Measurements from ENCODE around the gene TBCCD1.

Gene TBCCD1, protein sequence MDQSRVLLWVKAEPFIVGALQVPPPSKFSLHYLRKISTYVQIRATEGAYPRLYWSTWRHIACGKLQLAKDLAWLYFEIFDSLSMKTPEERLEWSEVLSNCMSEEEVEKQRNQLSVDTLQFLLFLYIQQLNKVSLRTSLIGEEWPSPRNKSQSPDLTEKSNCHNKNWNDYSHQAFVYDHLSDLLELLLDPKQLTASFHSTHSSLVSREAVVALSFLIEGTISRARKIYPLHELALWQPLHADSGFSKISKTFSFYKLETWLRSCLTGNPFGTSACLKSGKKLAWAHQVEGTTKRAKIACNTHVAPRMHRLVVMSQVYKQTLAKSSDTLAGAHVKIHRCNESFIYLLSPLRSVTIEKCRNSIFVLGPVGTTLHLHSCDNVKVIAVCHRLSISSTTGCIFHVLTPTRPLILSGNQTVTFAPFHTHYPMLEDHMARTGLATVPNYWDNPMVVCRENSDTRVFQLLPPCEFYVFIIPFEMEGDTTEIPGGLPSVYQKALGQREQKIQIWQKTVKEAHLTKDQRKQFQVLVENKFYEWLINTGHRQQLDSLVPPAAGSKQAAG

DNA sequence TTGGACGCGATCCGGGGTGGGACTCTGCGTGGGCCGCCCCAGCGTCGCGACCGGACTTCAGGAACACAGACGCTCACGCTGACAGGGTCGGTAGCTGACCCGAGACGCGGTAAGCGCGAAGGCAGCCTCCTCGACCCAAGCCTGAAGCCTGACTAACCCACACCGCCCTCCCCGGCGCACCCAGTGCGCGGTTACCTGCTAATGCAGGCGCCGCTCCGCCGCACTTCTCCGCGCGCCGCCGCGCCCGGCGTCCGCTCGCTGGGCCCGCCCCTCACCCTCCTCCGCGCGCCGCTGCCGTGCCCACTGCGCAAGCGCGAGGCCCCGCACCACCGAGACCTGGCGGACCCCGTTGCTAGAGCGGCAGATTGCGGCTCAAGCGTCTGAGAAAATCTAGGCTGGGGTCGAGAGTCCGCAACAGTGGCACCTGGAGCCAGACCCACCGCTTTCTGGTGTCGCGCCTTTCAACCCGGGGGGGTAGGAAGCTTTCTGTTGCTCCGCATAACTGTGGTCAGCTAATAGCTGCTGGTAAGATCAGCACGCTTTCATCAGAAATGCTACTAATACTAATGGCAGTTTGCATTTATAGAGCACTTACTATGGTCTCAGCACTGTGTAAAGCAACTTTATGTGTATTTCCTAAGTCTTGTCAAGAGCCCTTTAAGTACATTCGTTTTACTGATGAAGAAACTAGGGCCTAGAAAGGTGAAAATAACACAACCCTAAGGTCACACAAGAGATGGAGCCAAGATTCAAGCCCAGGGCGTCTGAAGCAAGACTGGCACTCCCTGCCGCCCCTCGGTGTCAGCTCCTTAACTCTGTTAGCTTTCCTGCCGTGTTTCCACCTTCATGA is at the start of gene TBCCD1:
TBCCD1 (minus strand) TSS at position 268 of the 850 bp plus-strand sequence. CDS start 3,010 bp downstream, outside the sequence.
- DNase-seq (ENCODE audit: low read depth in 2 of 2), result peak; percentile 83 to 90

- no peak for DNase-seq (ENCODE audit: low read depth in 2 of 2)
Measured at GRCh38 chr3:186616299-186616617, 49.1 kb upstream of the TBCCD1 start.

DNA sequence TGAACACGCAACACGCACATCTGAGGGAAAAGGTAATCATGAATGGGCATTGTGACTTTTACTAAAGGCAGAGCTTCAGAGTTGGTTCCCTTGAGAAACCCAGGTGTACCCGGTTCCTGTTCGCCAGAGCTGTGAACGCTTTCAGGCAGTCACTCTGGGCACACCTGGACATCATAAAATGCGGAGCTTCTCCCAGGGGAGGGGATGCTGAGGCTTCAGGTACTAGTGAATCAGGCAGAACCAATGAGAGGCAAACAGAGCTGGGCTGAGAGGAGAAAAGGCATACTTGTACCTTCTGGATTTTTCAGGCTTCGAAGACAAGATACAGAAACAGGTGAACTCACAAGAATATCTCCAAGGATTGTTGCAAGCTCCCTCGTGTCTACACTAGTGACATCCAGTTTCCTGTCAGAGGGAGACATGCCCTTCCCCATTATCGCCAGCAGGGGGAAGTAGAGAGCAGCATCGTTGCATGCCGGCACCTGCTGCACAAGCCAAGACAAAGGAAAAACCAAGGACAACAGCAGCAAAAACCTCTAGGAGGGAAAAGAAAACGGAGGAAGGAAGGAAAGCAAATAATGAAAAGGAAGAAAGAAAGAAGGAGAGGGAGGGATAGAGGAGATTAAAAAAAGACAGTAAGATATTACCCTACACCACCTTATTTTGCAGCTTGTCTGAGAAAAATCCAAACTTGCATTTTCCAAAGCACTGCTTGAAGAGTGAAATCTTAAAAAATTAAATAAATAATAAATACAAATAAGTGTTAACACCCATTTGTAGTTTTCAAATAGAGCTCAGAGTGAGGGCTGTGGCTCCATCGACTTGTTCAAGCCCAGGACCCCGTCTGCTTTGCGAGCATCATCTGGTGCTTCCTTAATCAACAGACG is 47.7 kb upstream of the TBCCD1 start:
- peak; percentile 17 to 50 for DNase-seq (ENCODE audit: low read depth in 2 of 2)

DNA sequence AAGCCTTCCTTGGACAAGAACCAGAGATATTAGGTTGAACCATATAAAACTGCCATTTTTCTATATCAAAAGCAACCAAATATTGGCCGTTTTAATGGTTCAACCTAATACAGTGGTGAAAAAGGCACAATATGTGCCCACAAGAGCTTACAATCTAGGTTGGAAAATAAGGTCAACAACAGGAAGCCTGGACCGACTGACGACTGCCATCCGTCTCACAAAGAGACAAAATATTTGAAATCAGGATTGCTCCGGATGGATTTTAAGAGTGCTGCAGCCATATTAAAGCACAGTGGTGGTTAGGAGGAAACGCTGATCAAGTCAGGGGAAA is 47.1 kb upstream of the TBCCD1 start:
- DNase-seq (ENCODE audit: low read depth in 2 of 2), result no peak

DNA sequence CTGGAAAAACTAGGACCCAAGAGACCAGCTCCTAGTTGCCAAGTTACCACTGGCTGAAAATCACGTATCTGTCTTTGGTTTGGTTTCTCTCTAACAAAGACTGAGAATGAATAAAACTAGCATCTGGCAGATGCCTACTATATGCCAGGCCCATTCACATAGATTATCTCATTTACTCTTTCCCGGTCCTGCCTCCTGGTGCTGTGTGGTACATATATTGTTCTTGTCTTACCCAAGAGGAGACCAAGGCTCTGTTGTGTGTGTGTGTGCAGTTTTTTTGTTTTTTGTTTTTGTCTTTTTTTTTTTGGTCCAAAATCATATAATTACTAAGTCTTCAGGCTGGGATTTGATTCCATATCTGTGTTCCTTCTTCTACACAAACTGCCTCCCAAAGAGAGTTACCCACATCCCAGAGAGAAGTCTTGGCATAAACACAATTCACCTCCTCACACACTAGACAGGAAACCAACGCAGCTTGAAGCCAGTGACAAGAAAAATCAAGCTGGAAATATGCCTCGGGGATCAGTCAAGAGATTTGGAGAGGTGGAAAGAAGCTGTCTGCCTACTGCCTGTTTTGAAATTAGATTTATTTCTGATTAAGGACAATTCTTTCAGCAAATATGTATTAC is 46.6 kb upstream of the TBCCD1 start:
- DNase-seq (ENCODE audit: low read depth in 2 of 2), result no peak

- no peak for DNase-seq (ENCODE audit: low read depth in 2 of 2)
Measured at GRCh38 chr3:186612721-186613636, 45.8 kb upstream of the TBCCD1 start, which contains the start of gene AHSG. Gene AHSG, plus strand, starts transcription at chr3:186613060. Its CDS starts 82 bp downstream, at chr3:186613142.

DNA sequence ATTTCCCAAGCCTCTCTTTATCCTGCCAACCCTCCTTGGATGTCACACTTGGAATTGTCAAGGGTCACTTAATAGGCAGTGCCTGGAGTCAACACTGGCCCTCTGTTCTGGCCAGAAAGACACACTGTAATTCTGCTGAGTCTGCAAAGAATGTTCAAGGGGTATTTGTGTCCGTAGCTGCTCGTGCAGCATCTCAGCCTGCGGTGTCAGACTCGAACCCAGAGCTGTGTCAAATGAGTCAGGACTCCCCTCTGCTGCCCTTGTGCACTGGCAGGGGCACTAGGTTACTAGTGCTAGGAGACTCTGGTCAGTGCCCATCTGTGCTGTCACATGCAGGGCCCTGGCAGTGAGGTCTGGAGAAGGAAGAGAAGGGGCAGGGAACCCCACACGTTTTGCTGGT is 44.9 kb upstream of the TBCCD1 start:
- no peak for DNase-seq (ENCODE audit: low read depth in 2 of 2)

GRCh38 chr3:186609247-186609868 is 42.2 kb upstream of the TBCCD1 start:
- no peak for DNase-seq (ENCODE audit: low read depth in 2 of 2)

DNA sequence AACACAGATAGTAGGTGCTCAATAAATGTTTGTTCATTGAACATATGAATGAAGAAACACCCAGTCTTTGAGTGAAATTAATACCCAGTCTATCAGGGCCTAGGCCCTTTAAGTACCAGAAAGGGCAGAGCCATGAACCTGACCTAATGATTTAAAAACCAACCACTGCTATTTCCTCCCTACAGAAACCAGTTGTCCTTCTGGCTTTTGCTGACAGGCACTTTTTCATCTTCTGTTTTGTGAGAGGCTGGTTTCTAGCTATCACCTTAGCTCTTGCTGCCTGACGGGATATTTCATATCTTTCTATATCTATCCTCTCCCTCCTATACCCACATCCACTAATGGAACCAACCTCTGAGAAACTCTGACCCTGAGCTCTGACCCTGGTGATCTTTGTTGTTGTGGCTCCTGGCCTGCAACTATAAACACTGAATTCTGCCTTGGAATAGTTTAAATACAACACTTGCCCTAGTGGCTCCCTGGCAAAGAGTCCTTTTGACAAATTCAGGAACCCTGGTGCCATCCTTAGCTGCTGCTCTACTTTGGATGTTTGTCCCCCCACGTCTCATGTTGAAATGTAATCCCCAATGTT is 41.6 kb upstream of the TBCCD1 start:
- no peak for DNase-seq (ENCODE audit: low read depth in 2 of 2)

DNA sequence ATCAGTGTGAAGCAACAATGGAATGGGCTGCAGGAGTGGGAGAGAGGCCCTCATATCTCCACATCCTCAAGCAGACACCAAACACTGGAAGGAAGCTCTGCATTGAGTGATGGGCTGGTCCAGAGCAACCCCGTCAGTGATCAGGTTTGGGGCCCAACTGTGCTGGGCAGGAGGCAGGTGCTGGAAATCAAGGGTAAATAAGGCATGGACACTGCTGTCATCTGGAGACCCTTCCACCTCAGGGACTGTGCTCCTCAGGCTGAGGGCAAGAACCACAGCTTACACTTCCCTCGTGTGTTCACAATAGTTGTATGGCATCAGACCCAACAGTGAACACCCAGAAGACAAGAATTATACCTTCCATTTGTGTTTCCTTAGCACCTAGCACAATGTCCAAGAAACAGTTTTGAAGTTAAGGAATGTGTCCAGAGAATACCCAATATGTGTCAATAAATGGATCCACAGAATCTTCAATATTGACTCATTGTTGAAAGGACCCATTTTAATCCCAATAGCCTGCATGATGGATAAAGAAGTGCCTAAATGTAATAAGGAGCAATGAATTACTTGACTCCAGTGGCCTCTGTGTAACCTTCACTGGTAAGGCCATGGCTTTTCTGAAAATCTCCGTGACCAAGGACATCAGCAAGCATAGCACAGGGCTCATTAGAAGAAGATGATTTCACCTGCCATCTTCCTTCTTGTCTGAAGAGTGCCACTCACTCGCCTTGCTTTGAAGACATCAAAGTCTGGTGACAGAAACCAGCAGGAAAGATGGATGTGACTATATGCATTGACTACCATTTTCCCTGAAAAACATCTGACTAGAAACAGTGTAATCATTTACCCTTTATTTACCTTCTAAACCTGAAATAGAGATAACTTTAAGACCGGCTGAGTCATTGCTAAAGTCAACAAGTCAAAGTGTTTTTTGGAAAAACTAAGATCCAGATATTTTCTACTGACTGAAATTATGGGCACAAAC is 38.7 kb upstream of the TBCCD1 start:
- no peak for DNase-seq (ENCODE audit: low read depth in 2 of 2)

- no peak for DNase-seq (ENCODE audit: low read depth in 2 of 2)
Measured at GRCh38 chr3:186605078-186605477, 37.9 kb upstream of the TBCCD1 start.

GRCh38 chr3:186603159-186603558 is 36.0 kb upstream of the TBCCD1 start:
- DNase-seq (ENCODE audit: low read depth in 2 of 2), result no peak

DNA sequence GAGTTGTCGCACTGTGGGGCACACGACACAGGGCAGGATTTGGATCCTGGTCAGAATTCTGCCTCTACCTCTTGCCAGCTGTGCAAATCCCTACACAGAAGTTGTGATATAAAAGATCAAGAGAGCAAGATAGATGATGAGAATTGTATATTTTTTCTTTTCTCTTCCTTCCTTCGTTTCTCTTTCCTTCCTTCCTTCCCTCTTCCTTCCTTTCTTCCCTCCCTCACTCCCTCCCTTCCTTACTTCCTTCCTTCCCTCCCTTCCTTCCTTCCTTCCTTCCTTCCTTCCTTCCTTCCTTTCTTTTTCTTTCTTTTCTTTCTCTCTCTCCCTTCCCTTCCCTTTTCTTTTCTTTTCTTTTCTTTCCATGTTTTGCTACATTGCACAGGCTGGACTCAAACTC is 33.8 kb upstream of the TBCCD1 start:
- no peak for DNase-seq (ENCODE audit: low read depth in 2 of 2)

DNA sequence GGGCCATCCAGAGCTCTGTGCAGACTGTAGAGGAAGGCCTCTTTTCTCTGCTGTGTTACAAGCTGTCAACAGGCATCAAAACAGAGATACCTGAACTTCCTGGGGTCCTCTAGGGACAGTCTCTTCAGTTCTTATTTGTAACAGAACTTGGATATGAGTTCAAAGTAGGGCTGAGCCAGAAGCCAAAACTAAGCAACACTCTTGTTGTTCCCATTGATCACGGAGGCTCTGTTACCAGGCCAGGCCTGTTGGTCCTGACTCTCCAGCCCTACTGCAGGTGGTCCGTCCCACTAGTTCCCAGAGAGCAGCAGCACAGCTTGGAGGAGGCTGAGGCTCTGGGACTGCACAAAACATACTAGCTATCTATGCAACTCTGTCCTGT is 32.6 kb upstream of the TBCCD1 start:
- DNase-seq (ENCODE audit: low read depth in 2 of 2), result no peak

DNA sequence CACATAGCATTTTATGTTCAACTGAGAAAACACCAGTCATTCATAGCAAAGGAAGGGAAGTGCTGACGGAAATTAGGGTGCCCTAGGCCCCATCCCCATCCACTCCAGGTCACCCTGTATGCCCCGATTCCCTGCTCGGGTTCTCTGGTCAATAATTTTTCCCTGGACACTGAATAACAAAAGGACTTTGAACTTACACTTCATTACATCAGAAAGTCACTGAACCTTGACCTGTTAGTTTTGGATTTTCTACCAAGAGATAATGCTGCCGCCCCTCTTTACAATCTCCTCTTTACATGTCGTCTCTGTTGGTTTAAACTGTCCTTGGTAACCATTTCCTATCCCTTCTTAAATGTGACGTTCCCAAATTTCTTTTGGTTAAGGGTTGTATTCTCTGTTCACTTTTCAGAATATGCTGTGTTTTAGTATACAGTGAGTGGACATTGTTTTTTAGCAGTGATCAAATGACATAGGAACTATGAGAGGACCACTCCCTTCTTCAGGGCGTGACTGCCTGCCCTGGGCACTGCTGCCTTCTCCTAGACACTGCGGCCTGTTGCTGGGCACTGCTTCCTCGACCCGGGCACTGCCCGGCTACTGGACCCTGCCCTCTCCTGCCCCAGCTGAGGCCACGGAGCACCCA is 32.1 kb upstream of the TBCCD1 start:
- DNase-seq (ENCODE audit: low read depth in 2 of 2), result no peak

- no peak for DNase-seq (ENCODE audit: low read depth in 2 of 2)
Measured at GRCh38 chr3:186598794-186599141, 31.6 kb upstream of the TBCCD1 start.

DNA sequence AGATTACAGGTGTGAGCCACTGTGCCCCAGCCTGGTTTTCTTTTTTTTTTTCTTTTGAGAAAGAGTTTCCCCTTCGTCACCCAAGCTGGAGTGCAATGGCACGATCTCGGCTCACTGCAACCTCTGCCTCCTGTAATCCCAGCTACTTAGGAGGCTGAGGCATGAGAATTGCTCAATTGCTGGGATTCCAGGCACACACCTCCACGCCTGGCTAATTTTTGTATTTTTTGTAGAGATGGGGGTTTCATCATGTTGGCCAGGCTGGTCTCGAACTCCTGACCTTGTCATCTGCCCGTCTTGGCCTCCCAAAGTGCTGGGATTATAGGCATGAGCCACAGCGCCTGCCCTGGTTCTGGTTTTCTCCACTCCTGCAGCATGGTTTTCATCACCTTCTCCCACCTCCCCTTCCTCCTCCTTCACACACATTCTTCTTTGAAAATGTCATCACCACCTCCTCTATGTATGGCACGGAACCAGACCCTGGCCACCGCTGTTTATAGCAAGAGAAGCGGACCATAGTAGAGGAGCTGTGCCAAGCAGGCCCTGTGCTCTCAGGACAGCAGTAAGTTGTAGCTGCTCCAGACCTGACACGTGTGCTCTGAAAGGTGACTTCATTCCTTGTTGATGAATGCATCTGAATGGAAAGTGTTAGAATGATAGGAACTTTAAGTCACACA is 31.1 kb upstream of the TBCCD1 start:
- no peak for DNase-seq (ENCODE audit: low read depth in 2 of 2)
